Measurements from ENCODE around the gene COL19A1.

COL19A1 gene

GRCh38 chr6:70033781-70034180, 167.4 kb downstream of the COL19A1 start:
- no peak overlapping the region for H3K9ac ChIP-seq (ENCODE audit: low read length)
- no peak overlapping the region for H2AK5ac ChIP-seq (ENCODE audit: low read length, severe bottlenecking)
- no peaks in the 10 kb centered on the region for H3K36me3 ChIP-seq (ENCODE audit: control insufficient read depth in 1 of 2, insufficient read depth in 2 of 2, low read depth in 1 of 2, low read length in 2 of 2)
- H3K79me1 ChIP-seq (replicated peaks; ENCODE audit: low read length, poor library complexity, severe bottlenecking), result no peaks in the 10 kb centered on the region
- no peak overlapping the region for H4K91ac ChIP-seq (ENCODE audit: low read length)
- no peak overlapping the region for H2BK15ac ChIP-seq (ENCODE audit: low read depth, poor library complexity, severe bottlenecking)
- no peak overlapping the region for H2AFZ ChIP-seq (ENCODE audit: low read depth, low read length)
- no peak overlapping the region for H3K27ac ChIP-seq (ENCODE audit: low read length, poor library complexity, severe bottlenecking)
- H3K4ac ChIP-seq (ENCODE audit: low read depth in 1 of 2, low read length in 2 of 2), result no peak overlapping the region
- H3K23ac ChIP-seq (ENCODE audit: low read length in 2 of 2), result no peak overlapping the region
- H2BK120ac ChIP-seq (ENCODE audit: low read depth, low read length), result no peak overlapping the region
- H2BK12ac ChIP-seq (ENCODE audit: low read length in 2 of 2), result no peak overlapping the region
- 100% methylated on average over 1 of the region's 3 CpGs for whole genome bisulfite sequencing
- no peaks in the 10 kb centered on the region for H3K4me1 ChIP-seq (ENCODE audit: control insufficient read depth, insufficient read depth, low read depth, low read length)
- no peaks in the 10 kb centered on the region for H3K9me3 ChIP-seq (ENCODE audit: control insufficient read depth, low read length)
- H4K8ac ChIP-seq (ENCODE audit: low read length), result no peak overlapping the region
- no peak overlapping the region for H3K18ac ChIP-seq (ENCODE audit: low read depth in 1 of 2, low read length in 2 of 2)
- H3K27me3 ChIP-seq (ENCODE audit: control insufficient read depth in 1 of 2, insufficient read depth in 1 of 2, low read length in 2 of 2), result no peaks in the 10 kb centered on the region
- DNase-seq, result no peak
- no peak overlapping the region for H3K14ac ChIP-seq (ENCODE audit: low read length in 2 of 2)
- H3K4me3 ChIP-seq (ENCODE audit: insufficient read depth in 1 of 2, low read depth in 1 of 2, low read length in 2 of 2), result no peak overlapping the region
- no peak overlapping the region for H2BK5ac ChIP-seq (ENCODE audit: low read depth, low read length, poor library complexity, severe bottlenecking)
- H3K4me2 ChIP-seq (ENCODE audit: low read length, poor library complexity, severe bottlenecking), result no peak overlapping the region

DNA sequence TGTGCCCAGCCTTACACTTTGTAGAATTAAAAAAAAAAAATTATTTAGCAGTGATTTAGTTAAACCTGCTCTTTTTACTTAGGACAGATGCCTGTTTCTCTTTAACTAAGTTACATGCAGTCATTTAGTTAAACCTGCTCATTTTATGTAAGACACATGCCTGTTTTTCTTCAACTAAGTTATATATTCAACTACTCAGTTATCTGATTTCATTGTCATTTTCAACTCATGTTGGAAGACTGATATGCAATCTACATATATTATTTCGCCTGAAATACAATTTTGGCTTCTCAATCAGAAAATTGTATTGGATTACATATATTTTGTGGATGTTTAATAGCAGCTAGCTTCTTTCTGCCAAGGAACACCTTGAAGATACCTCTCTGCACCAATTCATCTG, 171.1 kb downstream of the COL19A1 start:
- no peak for DNase-seq
- Histone ChIP-seq H3K27me3 (ENCODE audit: control insufficient read depth in 1 of 2, insufficient read depth in 1 of 2, low read length in 2 of 2) (no peaks in the 10 kb centered on the region), H4K91ac (ENCODE audit: low read length) (no peak overlapping the region), H4K8ac (ENCODE audit: low read length) (no peak overlapping the region), H3K9ac (ENCODE audit: low read length) (no peak overlapping the region), H3K4me3 (ENCODE audit: insufficient read depth in 1 of 2, low read depth in 1 of 2, low read length in 2 of 2) (no peak overlapping the region), H3K9me3 (ENCODE audit: control insufficient read depth, low read length) (no peaks in the 10 kb centered on the region), H2AK5ac (ENCODE audit: low read length, severe bottlenecking) (no peak overlapping the region), H3K4ac (ENCODE audit: low read depth in 1 of 2, low read length in 2 of 2) (no peak overlapping the region), H3K4me2 (ENCODE audit: low read length, poor library complexity, severe bottlenecking) (no peak overlapping the region), H3K36me3 (ENCODE audit: control insufficient read depth in 1 of 2, insufficient read depth in 2 of 2, low read depth in 1 of 2, low read length in 2 of 2) (no peaks in the 10 kb centered on the region), H2BK5ac (ENCODE audit: low read depth, low read length, poor library complexity, severe bottlenecking) (no peak overlapping the region), H3K18ac (ENCODE audit: low read depth in 1 of 2, low read length in 2 of 2) (no peak overlapping the region), H2BK12ac (ENCODE audit: low read length in 2 of 2) (no peak overlapping the region), H2BK120ac (ENCODE audit: low read depth, low read length) (no peak overlapping the region), H3K27ac (ENCODE audit: low read length, poor library complexity, severe bottlenecking) (no peak overlapping the region), H3K4me1 (ENCODE audit: control insufficient read depth, insufficient read depth, low read depth, low read length) (no peaks in the 10 kb centered on the region), H2BK15ac (ENCODE audit: low read depth, poor library complexity, severe bottlenecking) (no peak overlapping the region), H3K14ac (ENCODE audit: low read length in 2 of 2) (no peak overlapping the region), H2AFZ (ENCODE audit: low read depth, low read length) (no peak overlapping the region), H3K23ac (ENCODE audit: low read length in 2 of 2) (no peak overlapping the region), H3K79me1 (replicated peaks; ENCODE audit: low read length, poor library complexity, severe bottlenecking) (no peaks in the 10 kb centered on the region)
- no CpG with 5 or more reads among the region's 1 CpG for WGBS

- Histone ChIP-seq H3K9me3 (ENCODE audit: control insufficient read depth, low read length) (no peaks in the 10 kb centered on the region), H3K79me1 (replicated peaks; ENCODE audit: low read length, poor library complexity, severe bottlenecking) (no peaks in the 10 kb centered on the region), H3K23ac (ENCODE audit: low read length in 2 of 2) (no peak overlapping the region), H3K9ac (ENCODE audit: low read length) (no peak overlapping the region), H3K4me1 (ENCODE audit: control insufficient read depth, insufficient read depth, low read depth, low read length) (no peaks in the 10 kb centered on the region), H2AFZ (ENCODE audit: low read depth, low read length) (no peak overlapping the region), H3K36me3 (ENCODE audit: control insufficient read depth in 1 of 2, insufficient read depth in 2 of 2, low read depth in 1 of 2, low read length in 2 of 2) (no peaks in the 10 kb centered on the region), H3K14ac (ENCODE audit: low read length in 2 of 2) (no peak overlapping the region), H3K4me3 (ENCODE audit: insufficient read depth in 1 of 2, low read depth in 1 of 2, low read length in 2 of 2) (no peak overlapping the region), H4K8ac (ENCODE audit: low read length) (no peak overlapping the region), H4K91ac (ENCODE audit: low read length) (no peak overlapping the region), H2BK120ac (ENCODE audit: low read depth, low read length) (no peak overlapping the region), H3K4me2 (ENCODE audit: low read length, poor library complexity, severe bottlenecking) (no peak overlapping the region), H2BK15ac (ENCODE audit: low read depth, poor library complexity, severe bottlenecking) (no peak overlapping the region), H3K27ac (ENCODE audit: low read length, poor library complexity, severe bottlenecking) (no peak overlapping the region), H2BK12ac (ENCODE audit: low read length in 2 of 2) (no peak overlapping the region), H2AK5ac (ENCODE audit: low read length, severe bottlenecking) (no peak overlapping the region), H3K18ac (ENCODE audit: low read depth in 1 of 2, low read length in 2 of 2) (no peak overlapping the region), H3K4ac (ENCODE audit: low read depth in 1 of 2, low read length in 2 of 2) (no peak overlapping the region), H2BK5ac (ENCODE audit: low read depth, low read length, poor library complexity, severe bottlenecking) (no peak overlapping the region), H3K27me3 (ENCODE audit: control insufficient read depth in 1 of 2, insufficient read depth in 1 of 2, low read length in 2 of 2) (no peaks in the 10 kb centered on the region)
- no peak for DNase-seq
- no CpG with 5 or more reads among the region's 2 CpGs for WGBS
Observed at GRCh38 chr6:70040766-70041165, 174.4 kb downstream of the COL19A1 start.

GRCh38 chr6:70041411-70041810, 175.1 kb downstream of the COL19A1 start:
- no peak overlapping the region for H3K14ac ChIP-seq (ENCODE audit: low read length in 2 of 2)
- no peak overlapping the region for H4K91ac ChIP-seq (ENCODE audit: low read length)
- H2AFZ ChIP-seq (ENCODE audit: low read depth, low read length), result no peak overlapping the region
- H3K9me3 ChIP-seq (ENCODE audit: control insufficient read depth, low read length), result no peaks in the 10 kb centered on the region
- H3K79me1 ChIP-seq (replicated peaks; ENCODE audit: low read length, poor library complexity, severe bottlenecking), result no peaks in the 10 kb centered on the region
- no peak overlapping the region for H3K9ac ChIP-seq (ENCODE audit: low read length)
- H3K4me3 ChIP-seq (ENCODE audit: insufficient read depth in 1 of 2, low read depth in 1 of 2, low read length in 2 of 2), result no peak overlapping the region
- no peak overlapping the region for H2BK5ac ChIP-seq (ENCODE audit: low read depth, low read length, poor library complexity, severe bottlenecking)
- no peak overlapping the region for H2BK12ac ChIP-seq (ENCODE audit: low read length in 2 of 2)
- no peak overlapping the region for H2BK15ac ChIP-seq (ENCODE audit: low read depth, poor library complexity, severe bottlenecking)
- H3K4me1 ChIP-seq (ENCODE audit: control insufficient read depth, insufficient read depth, low read depth, low read length), result no peaks in the 10 kb centered on the region
- no peak for DNase-seq
- no peak overlapping the region for H2AK5ac ChIP-seq (ENCODE audit: low read length, severe bottlenecking)
- no peak overlapping the region for H3K23ac ChIP-seq (ENCODE audit: low read length in 2 of 2)
- no peaks in the 10 kb centered on the region for H3K27me3 ChIP-seq (ENCODE audit: control insufficient read depth in 1 of 2, insufficient read depth in 1 of 2, low read length in 2 of 2)
- WGBS, result no CpG with 5 or more reads among the region's 1 CpG
- H3K4me2 ChIP-seq (ENCODE audit: low read length, poor library complexity, severe bottlenecking), result no peak overlapping the region
- no peak overlapping the region for H3K18ac ChIP-seq (ENCODE audit: low read depth in 1 of 2, low read length in 2 of 2)
- H4K8ac ChIP-seq (ENCODE audit: low read length), result no peak overlapping the region
- no peak overlapping the region for H3K4ac ChIP-seq (ENCODE audit: low read depth in 1 of 2, low read length in 2 of 2)
- H3K27ac ChIP-seq (ENCODE audit: low read length, poor library complexity, severe bottlenecking), result no peak overlapping the region
- no peak overlapping the region for H2BK120ac ChIP-seq (ENCODE audit: low read depth, low read length)
- H3K36me3 ChIP-seq (ENCODE audit: control insufficient read depth in 1 of 2, insufficient read depth in 2 of 2, low read depth in 1 of 2, low read length in 2 of 2), result no peaks in the 10 kb centered on the region

All from mesenchymal stem cell (in vitro differentiated cells and primary cell).